Activated T-cell treated with anti-CD3 and anti-CD28 coated beads for 4 hours (primary cell): ENCODE measurements around the gene PHYHIPL.
"Not testable (repeated sequence)": the region's sequence is repeated elsewhere in the genome, so short reads cannot be mapped to it uniquely, and the experiment has no call there.

ENCODE experiments used
- DNase-seq: peaks from one replicate; pipeline ENCODE4 v3.0.0-alpha.2; 2020

PHYHIPL gene

GRCh38 chr10:59206204-59206720, 29.8 kb downstream of the PHYHIPL start:
- DNase-seq: no peak

- DNase-seq: no peak
Measured at GRCh38 chr10:59212301-59212798, 35.9 kb downstream of the PHYHIPL start.

GRCh38 chr10:59214160-59214559, 37.7 kb downstream of the PHYHIPL start:
- DNase-seq: no peak

GRCh38 chr10:59216178-59216869, 39.9 kb downstream of the PHYHIPL start:
- no peak for DNase-seq

- DNase-seq: no peak
Measured at GRCh38 chr10:59222788-59223187, 46.3 kb downstream of the PHYHIPL start.

GRCh38 chr10:59223597-59223996, 47.2 kb downstream of the PHYHIPL start:
- DNase-seq: not testable (repeated sequence)

- DNase-seq: no peak
Measured at GRCh38 chr10:59225211-59225610, 48.8 kb downstream of the PHYHIPL start.

GRCh38 chr10:59227136-59227673, 50.8 kb downstream of the PHYHIPL start:
- no peak for DNase-seq

GRCh38 chr10:59229441-59229840, 53.0 kb downstream of the PHYHIPL start:
- no peak for DNase-seq

- no peak for DNase-seq
Measured at GRCh38 chr10:59234194-59234593, 57.8 kb downstream of the PHYHIPL start.

GRCh38 chr10:59234816-59235429, 58.5 kb downstream of the PHYHIPL start:
- no peak for DNase-seq

- DNase-seq: no peak
Measured at GRCh38 chr10:59236064-59236697, 59.7 kb downstream of the PHYHIPL start.

- no peak for DNase-seq
Measured at GRCh38 chr10:59237775-59238174, 61.3 kb downstream of the PHYHIPL start.

GRCh38 chr10:59239108-59239507, 62.7 kb downstream of the PHYHIPL start:
- not testable (repeated sequence) for DNase-seq

- DNase-seq: no peak
Measured at GRCh38 chr10:59240582-59241183, 64.2 kb downstream of the PHYHIPL start.

GRCh38 chr10:59242057-59242456, 65.6 kb downstream of the PHYHIPL start:
- DNase-seq: no peak

- no peak for DNase-seq
Measured at GRCh38 chr10:59242991-59243390, 66.5 kb downstream of the PHYHIPL start.

GRCh38 chr10:59243611-59244195, 67.3 kb downstream of the PHYHIPL start:
- DNase-seq: no peak

- DNase-seq: no peak
Measured at GRCh38 chr10:59244871-59245270, 68.4 kb downstream of the PHYHIPL start.

GRCh38 chr10:59245686-59246085, 69.2 kb downstream of the PHYHIPL start:
- no peak for DNase-seq

- DNase-seq: no peak
Measured at GRCh38 chr10:59252491-59252890, 76.0 kb downstream of the PHYHIPL start.

GRCh38 chr10:59255463-59255862, 79.0 kb downstream of the PHYHIPL start:
- DNase-seq: no peak

- DNase-seq: no peak
Measured at GRCh38 chr10:59257224-59257623, 80.8 kb downstream of the PHYHIPL start.
